ENCODE measurements around the gene CDK14.

- TF ChIP-seq CTCF (IDR thresholded peaks at IDR 0.05): no peak
- no peak for TF ChIP-seq POLR2A (IDR thresholded peaks at IDR 0.05)
Observed at GRCh38 chr7:90715067-90715466, 118.9 kb downstream of the CDK14 start.
